Parathyroid adenoma (tissue), 2 donors: ENCODE measurements around the gene BOLA3.

ENCODE experiments used
- H2AFZ ChIP-seq: fragments of 300-600 bp; sonication (generic); one replicate; pipeline ENCODE4 v1.7.0; 2017; ENCODE audit warnings: antibody characterized with exemption, mild to moderate bottlenecking
- H3K27ac ChIP-seq: fragments of 300-600 bp; sonication (generic); one replicate; pipeline ENCODE4 v1.7.0; 2017
- H3K27me3 ChIP-seq: fragments of 300-600 bp; sonication (generic); one replicate; pipeline ENCODE4 v1.7.0; 2017; ENCODE audit warnings: low read length; ENCODE audit not compliant: control insufficient read depth, insufficient read depth
- H3K36me3 ChIP-seq: fragments of 300-600 bp; sonication (generic); one replicate; pipeline ENCODE4 v1.7.0; 2017; ENCODE audit warnings: low read length; ENCODE audit not compliant: control insufficient read depth, insufficient read depth
- H3K4me1 ChIP-seq: fragments of 300-600 bp; sonication (generic); one replicate; pipeline ENCODE4 v1.7.0; 2017; ENCODE audit warnings: control low read depth
- H3K4me2 ChIP-seq: fragments of 300-600 bp; sonication (generic); one replicate; pipeline ENCODE4 v1.7.0; 2017; ENCODE audit warnings: low read length
- H3K4me3 ChIP-seq: fragments of 300-600 bp; sonication (generic); one replicate; pipeline ENCODE4 v1.7.0; 2017; ENCODE audit warnings: low read depth, low read length
- H3K79me2 ChIP-seq: fragments of 300-600 bp; sonication (generic); one replicate; pipeline ENCODE4 v1.7.0; 2017; ENCODE audit warnings: control low read depth
- H3K9ac ChIP-seq: fragments of 300-600 bp; sonication (generic); one replicate; pipeline ENCODE4 v1.7.0; 2017; ENCODE audit warnings: mild to moderate bottlenecking
- H3K9me3 ChIP-seq: fragments of 300-600 bp; sonication (generic); one replicate; pipeline ENCODE4 v1.7.0; 2017; ENCODE audit warnings: low read length; ENCODE audit not compliant: control insufficient read depth
- CTCF ChIP-seq: fragments of 300-600 bp; sonication (generic); IDR thresholded peaks from one replicate; pipeline ENCODE4 v1.7.0; 2017; ENCODE audit warnings: antibody characterized with exemption, mild to moderate bottlenecking
- donor health status: primary hyperparathyroidism.

The BOLA3 gene

GRCh38 chr2:74102516-74102915 lies 45.2 kb downstream of the BOLA3 start:
- H3K4me2 ChIP-seq, result no peak overlapping the region
- no peak overlapping the region for H2AFZ ChIP-seq
- no peak overlapping the region for H3K9ac ChIP-seq
- no peaks in the 10 kb centered on the region for H3K79me2 ChIP-seq
- H3K36me3 ChIP-seq, result no peaks in the 10 kb centered on the region
- H3K27me3 ChIP-seq, result no peaks in the 10 kb centered on the region
- no peak for TF ChIP-seq CTCF
- no peak overlapping the region for H3K27ac ChIP-seq
- no peaks in the 10 kb centered on the region for H3K4me1 ChIP-seq
- H3K4me3 ChIP-seq, result no peak overlapping the region
- H3K9me3 ChIP-seq, result no peaks in the 10 kb centered on the region

- H3K9ac ChIP-seq, result no peak overlapping the region
- no peaks in the 10 kb centered on the region for H3K79me2 ChIP-seq
- no peak overlapping the region for H3K4me3 ChIP-seq
- no peaks in the 10 kb centered on the region for H3K27me3 ChIP-seq
- H3K9me3 ChIP-seq, result no peaks in the 10 kb centered on the region
- no peaks in the 10 kb centered on the region for H3K4me1 ChIP-seq
- no peak overlapping the region for H2AFZ ChIP-seq
- H3K27ac ChIP-seq, result no peak overlapping the region
- H3K36me3 ChIP-seq, result no peaks in the 10 kb centered on the region
- H3K4me2 ChIP-seq, result no peak overlapping the region
- no peak for TF ChIP-seq CTCF
Measured at GRCh38 chr2:74101574-74102300, 46.0 kb downstream of the BOLA3 start.

- H2AFZ ChIP-seq, result no peak overlapping the region
- no peaks in the 10 kb centered on the region for H3K9me3 ChIP-seq
- no peak for TF ChIP-seq CTCF
- H3K27me3 ChIP-seq, result no peaks in the 10 kb centered on the region
- H3K79me2 ChIP-seq, result no peaks in the 10 kb centered on the region
- no peak overlapping the region for H3K4me2 ChIP-seq
- H3K4me3 ChIP-seq, result no peak overlapping the region
- no peak overlapping the region for H3K27ac ChIP-seq
- no peaks in the 10 kb centered on the region for H3K36me3 ChIP-seq
- no peaks in the 10 kb centered on the region for H3K4me1 ChIP-seq
- H3K9ac ChIP-seq, result no peak overlapping the region
Measured at GRCh38 chr2:74100254-74101216, 47.2 kb downstream of the BOLA3 start.

DNA sequence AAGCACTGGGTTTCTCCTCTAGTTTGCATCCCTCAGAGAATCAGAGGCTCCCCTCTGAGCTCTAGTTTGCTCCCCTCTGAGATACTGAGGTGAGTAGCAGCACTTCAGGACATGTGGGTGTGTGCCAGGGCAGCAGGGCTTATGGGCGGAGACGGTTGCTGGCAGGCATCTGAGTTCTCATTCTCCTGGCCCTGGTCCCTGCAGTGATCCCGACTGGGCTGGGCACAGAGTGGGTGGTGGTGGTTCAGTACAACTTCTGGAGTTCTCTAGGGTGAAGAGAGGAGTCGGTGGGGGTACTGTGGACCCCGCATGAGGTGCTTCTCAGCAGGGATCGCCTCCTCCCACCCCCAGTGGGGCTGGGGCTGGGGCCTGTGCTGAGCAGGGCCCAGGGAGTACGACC lies 47.9 kb downstream of the BOLA3 start:
- Histone ChIP-seq H3K27me3 (no peaks in the 10 kb centered on the region), H3K4me1 (no peaks in the 10 kb centered on the region), H3K4me3 (no peak overlapping the region), H3K9ac (no peak overlapping the region), H2AFZ (no peak overlapping the region), H3K4me2 (no peak overlapping the region), H3K79me2 (no peaks in the 10 kb centered on the region), H3K27ac (no peak overlapping the region), H3K36me3 (no peaks in the 10 kb centered on the region), H3K9me3 (no peaks in the 10 kb centered on the region)
- no peak for TF ChIP-seq CTCF
